Astrocyte (in vitro differentiated cells and primary cell): ENCODE measurements around the gene TRAF3IP1.

Source experiments
- EZH2 ChIP-seq: IDR thresholded peaks from 2 replicates; pipeline ENCODE4 v1.6.1; 2012; ENCODE audit warnings: mild to moderate bottlenecking, low read length, inconsistent platforms; ENCODE audit not compliant: insufficient read depth
- TF ChIP-seq, protein P1 (sequence below): IDR thresholded peaks from 2 replicates; pipeline ENCODE4 v1.5.1; 2011; ENCODE audit warnings: low read depth, mild to moderate bottlenecking, inconsistent platforms, low read length, moderate library complexity; ENCODE audit not compliant: insufficient read depth

DNA sequence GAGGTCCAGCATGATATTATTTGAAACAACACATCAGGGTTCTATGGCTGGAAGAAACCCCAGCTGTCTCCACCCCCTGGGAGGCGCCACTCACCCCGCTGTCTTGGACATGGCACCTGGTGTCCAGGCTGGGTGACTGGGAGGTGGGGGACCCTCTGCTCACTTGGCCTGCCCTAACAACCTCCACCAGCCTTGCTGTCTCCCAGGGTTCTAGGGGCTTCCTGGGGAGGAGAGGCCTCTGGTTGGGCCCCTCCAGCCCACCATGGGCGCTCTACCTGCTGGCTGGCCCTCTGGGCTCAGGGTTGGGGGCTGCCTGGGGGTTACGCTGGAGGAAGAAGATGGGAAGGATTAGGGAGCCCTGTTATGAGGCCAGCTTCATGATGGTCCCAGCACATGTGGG lies 48.2 kb upstream of the TRAF3IP1 start:
- TF ChIP-seq, protein P1, sequence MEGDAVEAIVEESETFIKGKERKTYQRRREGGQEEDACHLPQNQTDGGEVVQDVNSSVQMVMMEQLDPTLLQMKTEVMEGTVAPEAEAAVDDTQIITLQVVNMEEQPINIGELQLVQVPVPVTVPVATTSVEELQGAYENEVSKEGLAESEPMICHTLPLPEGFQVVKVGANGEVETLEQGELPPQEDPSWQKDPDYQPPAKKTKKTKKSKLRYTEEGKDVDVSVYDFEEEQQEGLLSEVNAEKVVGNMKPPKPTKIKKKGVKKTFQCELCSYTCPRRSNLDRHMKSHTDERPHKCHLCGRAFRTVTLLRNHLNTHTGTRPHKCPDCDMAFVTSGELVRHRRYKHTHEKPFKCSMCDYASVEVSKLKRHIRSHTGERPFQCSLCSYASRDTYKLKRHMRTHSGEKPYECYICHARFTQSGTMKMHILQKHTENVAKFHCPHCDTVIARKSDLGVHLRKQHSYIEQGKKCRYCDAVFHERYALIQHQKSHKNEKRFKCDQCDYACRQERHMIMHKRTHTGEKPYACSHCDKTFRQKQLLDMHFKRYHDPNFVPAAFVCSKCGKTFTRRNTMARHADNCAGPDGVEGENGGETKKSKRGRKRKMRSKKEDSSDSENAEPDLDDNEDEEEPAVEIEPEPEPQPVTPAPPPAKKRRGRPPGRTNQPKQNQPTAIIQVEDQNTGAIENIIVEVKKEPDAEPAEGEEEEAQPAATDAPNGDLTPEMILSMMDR: no peak
- no peak for TF ChIP-seq EZH2
